Heart left ventricle (tissue), 16 donors: ENCODE results near the gene METTL24. TPM values are rescaled to one million over a fixed set of nuclear protein-coding genes. Genes with fewer than 3 reads are reported as not detected.

Experiments used
- ATAC-seq, 4 donors: fragments of 200-7000 bp; cut with Tn5 transposase; one replicate each; pipeline ENCODE4 v1.9.1; 2020 to 2022; ENCODE audit warnings: moderate library complexity in 4 of 4, mild to moderate bottlenecking in 3 of 4, moderate number of reproducible peaks in 1 of 4
- DNase-seq, 5 donors: peaks; one replicate each; pipeline ENCODE4 v3.0.0-alpha.2; 2020
- H3K27ac ChIP-seq, 12 donors: fragments of 200-600 bp; sonication (generic) in 4 of 12; one replicate each; pipeline versions ENCODE4 v1.5.0 to v1.8.0; 2016 to 2022; ENCODE audit warnings: mild to moderate bottlenecking in 2 of 12
- H3K27me3 ChIP-seq, 9 donors: fragments of 200-600 bp; sonication (generic) in 2 of 9; one replicate each; pipeline versions ENCODE4 v1.5.1 to v1.8.0; 2016 to 2022; ENCODE audit warnings: mild to moderate bottlenecking in 3 of 9
- H3K36me3 ChIP-seq, 9 donors: fragments of 200-600 bp; sonication (generic) in 2 of 9; one replicate each; pipeline versions ENCODE4 v1.5.0 to v1.8.0; 2018 to 2022; ENCODE audit warnings: mild to moderate bottlenecking in 2 of 9
- H3K4me1 ChIP-seq, 12 donors: fragments of 200-600 bp; sonication (generic) in 4 of 12; one replicate each; pipeline versions ENCODE4 v1.5.0 to v1.8.0; 2016 to 2022; ENCODE audit warnings: mild to moderate bottlenecking in 3 of 12
- H3K4me3 ChIP-seq, 12 donors: fragments of 200-600 bp; sonication (generic) in 4 of 12; one replicate each; pipeline versions ENCODE4 v1.5.0 to v1.8.0; 2017 to 2022; ENCODE audit warnings: mild to moderate bottlenecking in 9 of 12, moderate library complexity in 4 of 12
- H3K9me3 ChIP-seq, 12 donors: fragments of 200-600 bp; sonication (generic) in 4 of 12; one replicate each; pipeline versions ENCODE4 v1.5.0 to v1.8.0; 2016 to 2022; ENCODE audit warnings: mild to moderate bottlenecking in 1 of 12
- CTCF ChIP-seq, 12 donors: fragments of 200-600 bp; sonication (generic) in 4 of 12; IDR thresholded peaks; one replicate each; pipeline versions ENCODE4 v1.5.0 to v1.8.0; 2018 to 2022; ENCODE audit warnings: antibody characterized with exemption in 12 of 12, mild to moderate bottlenecking in 5 of 12
- POLR2A ChIP-seq, 2 donors: fragments of 450-650 bp; IDR thresholded peaks; one replicate each; pipeline ENCODE4 v1.6.1; 2017; ENCODE audit warnings: antibody characterized with exemption in 2 of 2, mild to moderate bottlenecking in 2 of 2, moderate library complexity in 2 of 2
- WGBS, 4 donors: extraction: QIAGEN DNeasy Blood & Tissue Kit in 2 of 4; methylation state at CpG; one replicate each; pipeline versions ENCODE4 v1.1.5 to v1.1.7; 2013 to 2018; 5-methylcytosine and 5-hydroxymethylcytosine counted together
- intact Hi-C, 10 donors: fragments of 100-400 bp; cut with DNase I; formaldehyde crosslinking; loops; one replicate each; pipeline versions ENCODE4 v1.11.1 to v1.14.2; 2022
- polyA plus RNA-seq, 2 donors: library from polyadenylated mRNA; stranded (reverse); fragments of 200-250 nt; gene quantifications; one replicate each; pipeline ENCODE4 v1.2.3, GENCODE V29; 2013
- total RNA-seq, 9 donors: library from RNA; depleted of rRNA in 2 of 9; stranded (reverse); fragments of >200 nt in 2 of 9; fragmentation: NEBNext Ultra II Directional in 3 of 9; extraction: Animal tissue kit (Norgen Biotek cat#: 25700) in 3 of 9; gene quantifications; one replicate each; pipeline versions ENCODE4 v1.1.0 to v1.2.4, GENCODE V29; 2016 to 2023
- donor health status: ischemic (EF 13 %, LVEDD 7.1; RV severe dilation, severe dysfunction).
- donor health status: healthy with polysubstance abuse.
- donor health status: DM: no; HTN: yes; CAD: no.
- donor health status: DM: no; HTN: no; CAD: no.
- donor health status: ischemic (EF 25% LVEDD 6.9; RV normal size, moderate dysfunction).
- donor health status: ischemic (EF 25% LVEDD 5.7; RV mildly dilated, moderate dysfunction).
- donor health status: healthy.
- donor health status: DM: yes; HTN: yes; CAD: no.
- donor health status: ischemic (EF 35%, LVEDD 5.7; RV mildly dilated, moderate dysfunction).
- donor health status: nonischemic (EF 11% LVEDD 7.7; RV severe dilation, severe dysfunction).
- donor health status: DM: yes; HTN: yes; CAD: no.
- donor health status: PGD.
- donor health status: ischemic (EF 29% LVEDD 5.4; RV normal size, mild dysfunction).
- donor health status: nonischemic (EF 23%, LVEDD 6.1; RV moderate dilation, normal function).

METTL24 gene
- total and polyA plus RNA-seq, 11 donors = 0.60 to 2.8 (median 1.8) TPM; not detected in 3

- peak in 3 of 4 donors; percentile 82 to 84 (median 84) for ATAC-seq
- no peak for TF ChIP-seq POLR2A (IDR thresholded peaks at IDR 0.05)
- no peak for TF ChIP-seq CTCF (IDR thresholded peaks at IDR 0.05)
- intact Hi-C loops = no loop called here
Measured at GRCh38 chr6:110331816-110332215, 26.3 kb downstream of the METTL24 start.

GRCh38 chr6:110331390-110331789, 26.8 kb downstream of the METTL24 start:
- no peak for TF ChIP-seq POLR2A (IDR thresholded peaks at IDR 0.05)
- no peak for TF ChIP-seq CTCF (IDR thresholded peaks at IDR 0.05)
- Histone ChIP-seq H3K36me3 (no peaks in the 10 kb centered on the region), H3K4me1 (peaks cover 0 to 14% (median 1%) of the 10 kb centered on the region in 12 donors), H3K27ac (peak overlapping the region in 1 of 12 donors; percentile 79), H3K9me3 (no peaks in the 10 kb centered on the region), H3K27me3 (peaks cover 0 to 3% (median 0%) of the 10 kb centered on the region in 9 donors), H3K4me3 (no peak overlapping the region)
- no peak for DNase-seq
- intact Hi-C loops = no loop called here
- no peak for ATAC-seq
- WGBS, 4 donors = 74 to 83% (median 78%) methylated on average over 3 of the region's 3 CpGs

More at GRCh38 chr6:110331816-110332215, 26.3 kb downstream of the METTL24 start:
- H3K4me1 ChIP-seq = peaks cover 0 to 14% (median 1%) of the 10 kb centered on the region in 12 donors
- peak in 3 of 5 donors; percentile 37 to 44 (median 40) for DNase-seq
- H3K9me3 ChIP-seq = no peaks in the 10 kb centered on the region
- H3K27me3 ChIP-seq = peaks cover 0 to 3% (median 0%) of the 10 kb centered on the region in 9 donors
- 27 to 53% (median 39%) methylated on average over 4 of the region's 4 CpGs for WGBS, 4 donors
- H3K27ac ChIP-seq = peak overlapping the region in 1 of 12 donors; percentile 79
- no peaks in the 10 kb centered on the region for H3K36me3 ChIP-seq
- no peak overlapping the region for H3K4me3 ChIP-seq

- DNase-seq (no peak), ATAC-seq (no peak)
- H3K27me3 ChIP-seq = no peaks in the 10 kb centered on the region
- peak overlapping the region in 1 of 12 donors; percentile 79 for H3K27ac ChIP-seq
- intact Hi-C loops = no loop called here
- TF ChIP-seq POLR2A (IDR thresholded peaks at IDR 0.05) = no peak
- no peak for TF ChIP-seq CTCF (IDR thresholded peaks at IDR 0.05)
- H3K4me1 ChIP-seq = peaks cover 0 to 22% (median 4%) of the 10 kb centered on the region in 12 donors
- H3K36me3 ChIP-seq = no peaks in the 10 kb centered on the region
- H3K4me3 ChIP-seq = peak overlapping the region in 5 of 12 donors; percentile 1 to 40 (median 20)
- 51 to 66% (median 62%) methylated on average over 19 of the region's 19 CpGs for WGBS, 4 donors
- H3K9me3 ChIP-seq = no peaks in the 10 kb centered on the region
Measured at GRCh38 chr6:110329714-110330436, 28.3 kb downstream of the METTL24 start.

- H3K36me3 ChIP-seq = no peaks in the 10 kb centered on the region
- H3K9me3 ChIP-seq = no peaks in the 10 kb centered on the region
- H3K4me1 ChIP-seq = peaks cover 0 to 28% (median 4%) of the 10 kb centered on the region in 12 donors
- H3K27me3 ChIP-seq = no peaks in the 10 kb centered on the region
- DNase-seq = no peak
- ATAC-seq = no peak
- intact Hi-C loops = no loop called here
- WGBS, 4 donors = 35 to 56% (median 41%) methylated on average over 7 of the region's 7 CpGs
- TF ChIP-seq CTCF (IDR thresholded peaks at IDR 0.05) (no peak), POLR2A (IDR thresholded peaks at IDR 0.05) (no peak)
- peak overlapping the region in 4 of 12 donors; percentile 1 to 40 (median 12) for H3K4me3 ChIP-seq
- peak overlapping the region in 1 of 12 donors; percentile 79 for H3K27ac ChIP-seq
Measured at GRCh38 chr6:110329348-110329713, 28.8 kb downstream of the METTL24 start.
